HL-60 (cell line): Measurements from ENCODE around the gene PLEKHG7.

Source experiments
- CTCF ChIP-seq: IDR thresholded peaks from one replicate; pipeline ENCODE4 v1.5.1; 2011; ENCODE audit warnings: low read length, control low read depth, inconsistent platforms; ENCODE audit not compliant: insufficient read depth
- POLR2AphosphoS5 ChIP-seq: IDR thresholded peaks from 2 replicates; pipeline ENCODE4 v1.6.1; 2012; ENCODE audit warnings: low read depth

DNA sequence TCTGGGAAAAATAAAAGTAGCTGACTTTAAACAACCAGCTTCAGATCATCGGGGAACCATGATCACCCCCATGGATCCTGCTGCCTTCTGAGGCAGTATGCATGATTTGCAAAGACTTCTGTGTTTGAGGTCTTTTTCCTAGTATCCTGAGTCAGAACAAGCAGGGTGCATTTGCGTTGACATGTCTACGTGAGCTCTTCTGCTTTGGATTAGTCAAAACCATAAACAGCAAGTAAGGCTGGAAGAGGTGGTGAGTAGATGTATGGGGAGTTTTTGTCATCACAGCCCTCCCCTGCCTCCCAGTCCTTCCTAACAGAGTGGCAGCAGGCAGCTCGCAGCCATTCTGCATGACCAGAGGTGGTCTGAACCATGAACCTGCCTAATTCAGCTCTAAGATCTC is 24.1 kb downstream of the PLEKHG7 start:
- TF ChIP-seq POLR2AphosphoS5 (no peak), CTCF (no peak)
